Activated CD8-positive, alpha-beta memory T cell treated with anti-CD3 and anti-CD28 coated beads for 1 hour (primary cell): ENCODE measurements around the gene MLXIPL.
"Not testable (repeated sequence)": the region's sequence is repeated elsewhere in the genome, so short reads cannot be mapped to it uniquely, and the experiment has no call there.

Experiments
- DNase-seq, 2 donors: peaks; one replicate each; pipeline ENCODE4 v3.0.0-alpha.2; 2020; ENCODE audit warnings: low read depth in 1 of 2; ENCODE audit errors: extremely low read depth in 1 of 2

Gene MLXIPL

DNA sequence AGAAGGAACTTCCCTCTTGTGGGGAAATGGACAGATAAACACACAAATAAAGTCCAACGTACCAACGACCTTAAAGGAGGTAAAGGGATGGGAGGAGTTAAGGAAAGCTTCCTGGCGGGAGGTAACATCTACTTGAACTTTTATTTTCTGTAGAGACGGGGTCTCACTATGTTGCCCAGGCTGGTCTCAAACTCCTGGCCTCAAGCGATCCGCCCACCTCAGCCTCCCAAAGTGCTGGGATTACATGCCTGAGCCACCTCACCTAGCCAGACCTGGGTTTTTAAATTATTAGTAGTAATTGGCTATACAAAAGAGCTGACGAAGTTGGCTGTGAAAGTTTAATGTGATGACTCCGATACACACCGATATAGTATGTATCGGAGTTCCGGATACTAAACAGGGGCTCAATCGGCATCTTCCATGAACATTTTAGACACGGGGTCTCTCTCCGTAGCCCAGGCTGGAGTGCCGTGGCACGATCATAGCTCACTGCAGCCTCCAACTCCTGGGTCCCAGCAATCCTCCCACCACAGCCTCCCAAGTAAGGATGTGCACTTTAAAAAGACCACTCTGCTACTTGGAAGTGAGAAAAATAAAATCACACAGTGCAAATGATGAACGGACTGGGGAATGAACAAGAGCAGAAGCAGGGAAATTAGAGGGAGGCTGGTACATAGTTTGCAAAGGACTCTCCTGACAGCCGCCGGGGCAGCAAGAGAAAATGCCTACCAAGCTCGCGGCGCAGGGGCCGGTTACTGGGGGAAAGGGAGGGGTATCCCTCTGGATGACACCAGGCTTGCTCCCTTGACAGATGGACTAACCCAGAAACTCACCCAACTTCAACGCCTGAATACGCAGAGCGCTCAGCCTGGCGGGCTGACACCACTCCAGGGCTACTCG is 67.9 kb downstream of the MLXIPL start:
- DNase-seq, result no peak

- no peak for DNase-seq
Observed at GRCh38 chr7:73555411-73555982, 68.8 kb downstream of the MLXIPL start.

- DNase-seq, result not testable (repeated sequence)
Observed at GRCh38 chr7:73550093-73550492, 74.2 kb downstream of the MLXIPL start.

GRCh38 chr7:73549176-73549575 is 75.1 kb downstream of the MLXIPL start:
- DNase-seq, result no peak

DNA sequence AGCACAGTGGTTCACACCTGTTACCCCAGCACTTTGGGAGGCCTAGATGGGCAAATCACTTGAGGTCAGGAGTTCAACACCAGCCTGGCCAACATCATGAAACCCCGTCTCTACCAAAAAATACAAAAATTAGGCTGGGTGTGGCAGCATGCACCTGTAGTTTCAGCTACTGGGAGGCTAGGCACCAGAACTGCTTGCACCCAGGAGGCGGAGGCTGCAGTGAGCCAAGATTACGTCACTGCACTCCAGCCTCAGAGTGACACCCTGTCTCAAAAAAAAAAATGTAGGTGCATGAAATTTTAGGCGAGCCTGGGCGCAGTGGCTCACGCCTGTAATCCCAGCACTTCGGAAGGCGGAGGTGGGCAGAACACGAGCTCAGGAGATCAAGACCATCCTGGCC is 76.5 kb downstream of the MLXIPL start:
- DNase-seq, result no peak

GRCh38 chr7:73544678-73545077 is 79.6 kb downstream of the MLXIPL start:
- no peak for DNase-seq
